Prostate gland (tissue), 2 donors: ENCODE results near the gene ZNRD2.

ENCODE experiments used
- POLR2A ChIP-seq: fragments of 450-650 bp; IDR thresholded peaks from one replicate; pipeline ENCODE4 v1.6.1; 2016; ENCODE audit warnings: antibody characterized with exemption, mild to moderate bottlenecking
- POLR2AphosphoS5 ChIP-seq: sonication (generic); formaldehyde crosslinking; IDR thresholded peaks from one replicate; pipeline ENCODE4 v1.6.1; 2017; ENCODE audit warnings: antibody characterized with exemption
- TF ChIP-seq, protein P1 (sequence below), 4 experiments: fragments of 200-600 bp in 2 of 4; fragments of 450-650 bp in 2 of 4; sonication (generic) in 2 of 4; IDR thresholded peaks; 1 replicate in 3 of 4; 2 replicates in 1 of 4; pipeline ENCODE4 v1.5.1; 2016 to 2019; ENCODE audit warnings: antibody characterized with exemption in 4 of 4, mild to moderate bottlenecking in 2 of 4, moderate library complexity in 2 of 4

DNA sequence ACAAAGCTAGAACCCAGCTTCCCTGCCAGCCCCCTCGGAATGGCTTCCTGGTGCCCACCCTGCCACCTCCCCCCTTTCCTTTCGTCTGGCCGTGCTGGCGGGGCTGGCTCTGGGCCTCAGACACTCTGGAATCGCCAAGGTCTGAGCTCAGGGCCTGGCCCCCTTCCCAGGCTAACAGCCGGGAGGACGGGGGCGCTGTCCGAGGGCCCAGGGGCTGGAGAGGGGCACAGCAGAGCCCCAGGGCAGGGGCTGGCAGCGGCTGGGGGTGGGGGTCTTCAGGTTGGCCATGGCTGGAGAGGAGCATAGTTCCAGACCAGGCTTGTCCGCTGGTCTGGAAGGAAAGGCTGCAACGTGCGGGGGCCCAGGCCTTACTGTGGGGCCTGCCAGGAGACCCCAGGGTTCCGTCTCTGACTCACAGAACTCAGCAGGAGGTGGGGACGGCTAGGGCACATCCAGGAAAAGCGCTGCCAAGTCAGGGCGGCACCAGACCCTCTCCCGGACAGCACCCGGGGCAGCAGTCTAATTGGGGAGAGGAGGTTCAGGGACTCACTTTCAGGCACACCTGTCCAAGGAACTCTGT, 11.3 kb upstream of the ZNRD2 start:
- TF ChIP-seq, protein P1, sequence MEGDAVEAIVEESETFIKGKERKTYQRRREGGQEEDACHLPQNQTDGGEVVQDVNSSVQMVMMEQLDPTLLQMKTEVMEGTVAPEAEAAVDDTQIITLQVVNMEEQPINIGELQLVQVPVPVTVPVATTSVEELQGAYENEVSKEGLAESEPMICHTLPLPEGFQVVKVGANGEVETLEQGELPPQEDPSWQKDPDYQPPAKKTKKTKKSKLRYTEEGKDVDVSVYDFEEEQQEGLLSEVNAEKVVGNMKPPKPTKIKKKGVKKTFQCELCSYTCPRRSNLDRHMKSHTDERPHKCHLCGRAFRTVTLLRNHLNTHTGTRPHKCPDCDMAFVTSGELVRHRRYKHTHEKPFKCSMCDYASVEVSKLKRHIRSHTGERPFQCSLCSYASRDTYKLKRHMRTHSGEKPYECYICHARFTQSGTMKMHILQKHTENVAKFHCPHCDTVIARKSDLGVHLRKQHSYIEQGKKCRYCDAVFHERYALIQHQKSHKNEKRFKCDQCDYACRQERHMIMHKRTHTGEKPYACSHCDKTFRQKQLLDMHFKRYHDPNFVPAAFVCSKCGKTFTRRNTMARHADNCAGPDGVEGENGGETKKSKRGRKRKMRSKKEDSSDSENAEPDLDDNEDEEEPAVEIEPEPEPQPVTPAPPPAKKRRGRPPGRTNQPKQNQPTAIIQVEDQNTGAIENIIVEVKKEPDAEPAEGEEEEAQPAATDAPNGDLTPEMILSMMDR (IDR thresholded peaks at IDR 0.05) = no peak
- peak; percentile 3 for TF ChIP-seq POLR2AphosphoS5
- TF ChIP-seq POLR2A = no peak
